NCI-H2029 treated with DMSO at 0.1 percent for 48 hours (cell line): ENCODE data around the gene HEPACAM.

Experiments used
- DNase-seq: peaks from one replicate; lab custom pipeline; 2025; lab: John Stamatoyannopoulos, UW

HEPACAM gene

GRCh38 chr11:124899383-124900145, 36.3 kb downstream of the HEPACAM start:
- no peak for DNase-seq

GRCh38 chr11:124898711-124899110, 37.1 kb downstream of the HEPACAM start:
- DNase-seq: no peak

DNA sequence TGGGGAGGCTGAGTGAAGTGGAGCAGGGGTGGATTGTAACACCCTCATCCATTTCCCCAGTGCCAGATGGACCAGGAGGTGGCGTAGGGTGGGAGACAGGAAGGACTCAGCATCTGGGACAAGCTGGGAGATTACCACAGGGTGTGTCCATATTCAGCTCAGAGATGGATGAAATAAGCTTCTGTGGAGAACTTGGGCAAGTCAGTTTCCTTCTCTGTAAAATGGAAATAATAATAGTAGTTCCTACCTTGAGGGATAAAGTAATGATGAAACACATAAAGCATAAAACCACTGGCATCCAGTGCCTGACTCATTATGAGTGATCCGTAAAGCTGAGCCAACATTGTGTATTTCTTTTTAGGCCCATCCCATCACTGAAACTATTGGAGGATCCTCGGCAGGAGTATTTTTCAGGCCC, 37.6 kb downstream of the HEPACAM start:
- DNase-seq: no peak

- no peak for DNase-seq
Measured at GRCh38 chr11:124897674-124898262, 38.1 kb downstream of the HEPACAM start, which contains the start of gene ROBO4. Gene ROBO4 (minus strand): TSS chr11:124897865. CDS start chr11:124897795, 70 bp downstream.

DNA sequence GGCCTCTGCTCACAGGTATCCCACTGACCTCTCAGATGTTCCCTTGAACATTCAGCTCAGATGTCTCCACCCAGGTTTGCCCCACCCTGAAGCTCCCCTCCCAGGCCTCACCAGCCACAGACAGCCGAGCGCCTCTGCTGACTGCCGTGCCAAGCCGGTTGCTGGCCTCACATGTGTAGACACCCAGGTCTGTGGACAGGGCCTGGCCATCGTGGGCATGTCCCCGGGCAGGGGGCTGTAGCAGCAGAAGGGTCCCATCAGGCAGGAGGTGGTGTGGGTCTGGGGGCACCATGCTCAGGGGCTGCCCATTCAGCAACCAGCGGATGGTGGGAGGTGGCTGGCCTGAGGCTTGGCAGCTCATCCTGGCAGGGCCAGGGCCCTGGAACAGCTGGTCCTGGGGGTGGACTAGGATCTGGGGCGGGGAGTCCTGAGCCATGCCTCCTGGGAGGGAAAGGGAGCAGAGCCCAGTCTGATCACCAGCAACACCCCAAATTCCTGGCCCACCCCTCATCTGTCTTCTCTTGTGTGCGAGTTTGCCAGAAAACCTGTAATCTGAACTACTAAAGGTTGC, 38.9 kb downstream of the HEPACAM start:
- no peak for DNase-seq

GRCh38 chr11:124896071-124896750, 39.6 kb downstream of the HEPACAM start:
- DNase-seq: no peak

DNA sequence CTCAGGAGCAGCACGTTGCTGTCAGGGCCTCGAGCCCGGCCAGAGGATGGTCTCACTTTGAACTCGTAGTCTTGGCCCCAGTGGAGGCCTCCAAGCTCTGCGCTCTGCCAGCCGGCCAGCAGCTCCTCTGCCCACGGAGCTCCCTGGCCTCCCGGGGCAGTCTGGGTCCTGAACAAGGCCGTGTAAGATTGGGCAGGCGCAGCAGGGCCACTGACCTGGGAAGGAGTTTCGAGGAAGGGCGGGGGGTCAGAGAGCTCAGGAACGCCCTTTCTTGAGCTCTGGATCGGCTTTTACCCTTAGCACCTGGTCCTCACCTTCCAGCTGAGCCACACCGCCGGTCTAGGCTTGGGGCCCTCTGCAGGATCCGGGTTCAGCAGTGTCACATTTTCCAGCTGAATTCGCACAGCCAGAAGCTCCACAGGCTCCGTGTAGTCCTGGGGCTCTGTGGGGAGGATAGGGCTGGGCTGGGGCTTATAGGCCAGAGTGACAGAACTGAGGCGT, 40.3 kb downstream of the HEPACAM start:
- no peak for DNase-seq

- no peak for DNase-seq
Measured at GRCh38 chr11:124894606-124895430, 41.0 kb downstream of the HEPACAM start.

- DNase-seq: no peak
Measured at GRCh38 chr11:124893781-124894401, 42.0 kb downstream of the HEPACAM start.

GRCh38 chr11:124892750-124893454, 42.9 kb downstream of the HEPACAM start:
- DNase-seq: no peak

GRCh38 chr11:124892146-124892545, 43.7 kb downstream of the HEPACAM start:
- DNase-seq: no peak

- no peak for DNase-seq
Measured at GRCh38 chr11:124891373-124891861, 44.4 kb downstream of the HEPACAM start.

GRCh38 chr11:124890683-124891372, 45.0 kb downstream of the HEPACAM start:
- no peak for DNase-seq

- no peak for DNase-seq
Measured at GRCh38 chr11:124890151-124890550, 45.7 kb downstream of the HEPACAM start.

DNA sequence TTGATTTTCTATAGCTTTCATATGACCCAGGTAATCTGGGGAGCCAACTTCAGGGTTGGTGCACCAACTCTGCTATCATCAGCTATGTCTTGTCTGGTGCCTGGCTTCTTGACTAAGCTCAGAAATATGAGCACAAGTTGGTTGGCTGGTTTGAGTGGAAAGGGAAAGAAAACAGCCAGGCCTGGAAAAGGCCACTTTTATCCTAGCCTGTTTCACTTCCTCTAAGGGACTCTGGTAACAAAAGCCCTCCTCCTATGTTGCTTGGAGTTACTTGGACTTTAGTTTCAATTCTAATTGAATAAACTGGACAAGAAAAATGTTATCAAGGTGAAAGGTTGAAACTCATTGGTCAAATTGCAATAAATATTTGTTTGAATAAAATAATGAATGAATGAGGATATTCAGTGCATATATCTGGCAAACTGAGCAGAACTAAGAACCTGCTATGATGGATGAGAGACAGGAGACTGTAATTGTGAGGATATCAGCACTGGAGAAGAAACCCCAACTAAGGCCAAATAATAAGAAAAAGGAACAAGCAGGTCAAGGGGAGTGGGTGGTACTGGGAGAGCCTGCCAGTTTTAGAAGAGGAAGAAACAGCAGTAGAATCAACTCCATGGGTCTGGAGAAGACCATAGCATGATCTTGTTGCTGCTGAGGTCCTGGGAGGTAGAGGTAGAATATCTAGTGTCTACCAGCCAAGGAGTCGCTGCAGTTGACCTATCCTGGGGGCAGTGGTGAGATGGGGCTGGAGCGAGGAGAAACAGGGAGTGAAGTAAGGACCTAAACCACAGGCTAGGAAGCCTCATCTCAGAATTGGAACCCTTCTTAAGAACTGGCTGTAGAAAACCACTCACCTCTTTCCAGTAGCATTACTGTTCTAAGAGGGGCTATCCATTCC, 46.4 kb downstream of the HEPACAM start:
- DNase-seq: no peak

DNA sequence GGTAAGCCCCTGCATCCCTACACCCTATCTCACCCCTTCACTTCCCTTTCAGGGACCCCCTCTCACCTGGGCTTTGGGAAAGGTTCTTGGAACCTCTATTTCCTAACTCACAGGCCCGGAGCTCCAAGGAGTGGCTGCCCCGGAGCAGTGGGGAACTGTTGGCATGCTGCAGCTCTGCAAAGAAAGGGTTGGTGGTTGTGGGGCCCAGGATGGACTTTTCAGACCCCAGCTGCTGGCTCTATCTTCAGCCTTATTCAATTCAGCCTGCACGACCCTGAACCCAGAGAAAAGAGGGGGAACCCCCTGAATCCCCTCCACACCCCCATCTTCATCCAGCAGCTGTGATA, 48.2 kb downstream of the HEPACAM start:
- no peak for DNase-seq

- no peak for DNase-seq
Measured at GRCh38 chr11:124886978-124887666, 48.7 kb downstream of the HEPACAM start.

GRCh38 chr11:124886476-124886875, 49.4 kb downstream of the HEPACAM start:
- no peak for DNase-seq
